Thoracic aorta (tissue), 2 donors: Measurements from ENCODE around the gene SETSIP. TPM values are rescaled to one million over a fixed set of nuclear protein-coding genes. Genes with fewer than 3 reads are reported as not detected.

Experiments
- ATAC-seq: fragments of 150-250 bp; one replicate; pipeline ENCODE4 v1.8.0; 2017; ENCODE audit warnings: low read depth; ENCODE audit not compliant: insufficient number of reproducible peaks, low FRiP score
- DNase-seq: peaks from one replicate; pipeline ENCODE4 v3.0.0-alpha.2; 2020; ENCODE audit warnings: low spot score
- H3K27ac ChIP-seq, 2 donors: fragments of 200-600 bp; sonication (generic); 1 replicate in 1 of 2; 2 replicates in 1 of 2; pipeline ENCODE4 v1.5.1; 2016; ENCODE audit warnings: mild to moderate bottlenecking in 2 of 2, moderate library complexity in 2 of 2
- H3K27me3 ChIP-seq: fragments of 200-600 bp; sonication (generic); replicated peaks from 2 replicates; pipeline ENCODE4 v1.6.0; 2016; ENCODE audit warnings: mild to moderate bottlenecking; ENCODE audit not compliant: insufficient read depth
- H3K36me3 ChIP-seq: fragments of 200-600 bp; sonication (generic); one replicate; pipeline ENCODE4 v1.5.1; 2016
- H3K4me1 ChIP-seq, 2 donors: fragments of 200-600 bp; sonication (generic); 1 replicate in 1 of 2; 2 replicates in 1 of 2; pipeline versions ENCODE4 v1.5.1 to v1.6.0; 2016; ENCODE audit warnings: low read depth in 2 of 2, mild to moderate bottlenecking in 1 of 2; ENCODE audit not compliant: control insufficient read depth in 1 of 2
- H3K4me3 ChIP-seq: fragments of 200-600 bp; sonication (generic); 2 replicates; pipeline ENCODE4 v1.5.1; 2016; ENCODE audit warnings: mild to moderate bottlenecking
- H3K9me3 ChIP-seq: fragments of 200-600 bp; sonication (generic); 2 replicates; pipeline ENCODE4 v1.5.1; 2016
- CTCF ChIP-seq: fragments of 200-600 bp; sonication (generic); IDR thresholded peaks from one replicate; pipeline ENCODE4 v1.5.1; 2019; ENCODE audit warnings: antibody characterized with exemption
- total RNA-seq, 2 donors: library from RNA; depleted of rRNA; stranded (reverse); fragments of >200 nt; gene quantifications; one replicate each; pipeline versions ENCODE4 v1.1.0 to v1.2.3, GENCODE V29; 2016

Gene SETSIP
- total RNA-seq, result not detected

- H3K27ac ChIP-seq, result no peak within 1 kb of the TSS
- no peaks in the 10 kb centered on the region for H3K27me3 ChIP-seq
- TF ChIP-seq CTCF, result no peak
- no peak within 1 kb of the TSS for H3K4me3 ChIP-seq
- DNase-seq, result no peak
- no peak for ATAC-seq
- H3K36me3 ChIP-seq, result no peaks in the 10 kb centered on the region
- H3K9me3 ChIP-seq, result no peaks in the 10 kb centered on the region
- no peaks in the 10 kb centered on the region for H3K4me1 ChIP-seq
Observed at GRCh38 chr1:92075311-92075710, at the start of gene SETSIP. Gene SETSIP (minus strand): TSS chr1:92075411. CDS start chr1:92075411, 0 bp downstream.

GRCh38 chr1:92123868-92124267, 48.7 kb upstream of the SETSIP start:
- TF ChIP-seq CTCF, result no peak
- no peak for DNase-seq
- no peak for ATAC-seq
- no peaks in the 10 kb centered on the region for H3K4me1 ChIP-seq
- no peaks in the 10 kb centered on the region for H3K36me3 ChIP-seq
- no peaks in the 10 kb centered on the region for H3K27me3 ChIP-seq
- H3K27ac ChIP-seq, result no peak overlapping the region
- H3K9me3 ChIP-seq, result no peaks in the 10 kb centered on the region
- H3K4me3 ChIP-seq, result no peak overlapping the region

GRCh38 chr1:92118826-92119225, 43.6 kb upstream of the SETSIP start:
- TF ChIP-seq CTCF, result no peak
- H3K4me1 ChIP-seq, result no peaks in the 10 kb centered on the region
- no peak overlapping the region for H3K27ac ChIP-seq
- DNase-seq (no peak), ATAC-seq (no peak)
- no peaks in the 10 kb centered on the region for H3K9me3 ChIP-seq
- H3K4me3 ChIP-seq, result no peak overlapping the region
- H3K27me3 ChIP-seq, result no peaks in the 10 kb centered on the region
- H3K36me3 ChIP-seq, result no peaks in the 10 kb centered on the region

- no peaks in the 10 kb centered on the region for H3K4me1 ChIP-seq
- no peak for ATAC-seq
- H3K27me3 ChIP-seq, result no peaks in the 10 kb centered on the region
- H3K4me3 ChIP-seq, result no peak overlapping the region
- H3K27ac ChIP-seq, result no peak overlapping the region
- no peak for DNase-seq
- no peaks in the 10 kb centered on the region for H3K9me3 ChIP-seq
- H3K36me3 ChIP-seq, result no peaks in the 10 kb centered on the region
- no peak for TF ChIP-seq CTCF
Observed at GRCh38 chr1:92117526-92117925, 42.3 kb upstream of the SETSIP start.

GRCh38 chr1:92108631-92109030, 33.4 kb upstream of the SETSIP start:
- no peaks in the 10 kb centered on the region for H3K36me3 ChIP-seq
- DNase-seq (no peak), ATAC-seq (no peak)
- H3K4me1 ChIP-seq, result no peaks in the 10 kb centered on the region
- no peaks in the 10 kb centered on the region for H3K9me3 ChIP-seq
- no peak overlapping the region for H3K27ac ChIP-seq
- no peaks in the 10 kb centered on the region for H3K27me3 ChIP-seq
- TF ChIP-seq CTCF, result no peak
- no peak overlapping the region for H3K4me3 ChIP-seq
